Gastroesophageal sphincter (tissue), 4 donors: Measurements from ENCODE around the gene BPIFB4. TPM values are rescaled to one million over a fixed set of nuclear protein-coding genes. Genes with fewer than 3 reads are reported as not detected.

Source experiments
- ATAC-seq: fragments of 150-250 bp; one replicate; pipeline ENCODE4 v1.9.1; 2016; ENCODE audit warnings: mild to moderate bottlenecking, moderate library complexity
- H3K27ac ChIP-seq, 4 donors: fragments of 200-600 bp; sonication (generic) in 3 of 4; 1 replicate in 3 of 4; 2 replicates in 1 of 4; pipeline ENCODE4 v1.5.1; 2016 to 2019
- H3K27me3 ChIP-seq: fragments of 200-600 bp; sonication (generic); one replicate; pipeline ENCODE4 v1.5.1; 2019
- H3K36me3 ChIP-seq, 2 donors: fragments of 200-600 bp; sonication (generic); one replicate each; pipeline ENCODE4 v1.5.1; 2019; ENCODE audit warnings: control low read depth in 1 of 2
- H3K4me1 ChIP-seq, 3 donors: fragments of 200-600 bp; sonication (generic); 1 replicate in 2 of 3; 2 replicates in 1 of 3; pipeline ENCODE4 v1.5.1; 2016 to 2019; ENCODE audit warnings: control low read depth in 2 of 3
- H3K4me3 ChIP-seq, 2 donors: fragments of 200-600 bp; sonication (generic); one replicate each; pipeline ENCODE4 v1.5.1; 2019; ENCODE audit warnings: mild to moderate bottlenecking in 1 of 2, moderate library complexity in 1 of 2
- H3K9me3 ChIP-seq, 3 donors: fragments of 200-600 bp; sonication (generic); one replicate each; pipeline ENCODE4 v1.5.1; 2017 to 2019; ENCODE audit warnings: control low read depth in 2 of 3
- CTCF ChIP-seq, 4 experiments: fragments of 200-600 bp in 2 of 4; fragments of 450-650 bp in 2 of 4; sonication (generic) in 1 of 4; IDR thresholded peaks; one replicate each; pipeline ENCODE4 v1.5.1; 2017 to 2019; ENCODE audit warnings: antibody characterized with exemption in 4 of 4, mild to moderate bottlenecking in 2 of 4, moderate library complexity in 2 of 4
- EP300 ChIP-seq: sonication (generic); formaldehyde crosslinking; IDR thresholded peaks from one replicate; pipeline ENCODE4 v1.6.1; 2017; ENCODE audit warnings: antibody characterized with exemption, mild to moderate bottlenecking
- POLR2A ChIP-seq, 2 donors: fragments of 450-650 bp; IDR thresholded peaks; one replicate each; pipeline ENCODE4 v1.6.1; 2017; ENCODE audit warnings: antibody characterized with exemption in 2 of 2, mild to moderate bottlenecking in 2 of 2, moderate library complexity in 1 of 2
- POLR2AphosphoS5 ChIP-seq: sonication (generic); formaldehyde crosslinking; IDR thresholded peaks from one replicate; pipeline ENCODE4 v1.6.1; 2017; ENCODE audit warnings: antibody characterized with exemption
- whole genome bisulfite sequencing, 2 donors: methylation state at CpG; one replicate each; pipeline ENCODE4 v1.1.5; 2018; ENCODE audit warnings: low coverage in 1 of 2; 5-methylcytosine and 5-hydroxymethylcytosine counted together
- total RNA-seq, 4 donors: library from RNA; depleted of rRNA; stranded (reverse); fragments of >200 nt; gene quantifications; one replicate each; pipeline ENCODE4 v1.1.0, GENCODE V29; 2016

The BPIFB4 gene
- total RNA-seq, 4 donors from 2014 or later: not detected

- Histone ChIP-seq H3K4me1 (no peaks in the 10 kb centered on the region), H3K36me3 (no peaks in the 10 kb centered on the region), H3K27ac (no peak overlapping the region), H3K27me3 (peaks cover 49% of the 10 kb centered on the region), H3K4me3 (no peak overlapping the region), H3K9me3 (no peaks in the 10 kb centered on the region)
- no peak for TF ChIP-seq EP300
- no peak for TF ChIP-seq CTCF (IDR thresholded peaks at IDR 0.05)
- TF ChIP-seq POLR2AphosphoS5: no peak
- TF ChIP-seq POLR2A (IDR thresholded peaks at IDR 0.05): no peak
- no peak for ATAC-seq
- 38 to 54% methylated on average over 1 to 4 of the region's 6 CpGs for WGBS, 2 donors
Observed at GRCh38 chr20:33075281-33075680, 4.2 kb upstream of the BPIFB4 start.

GRCh38 chr20:33076662-33077372 is 2.6 kb upstream of the BPIFB4 start:
- no peaks in the 10 kb centered on the region for H3K4me1 ChIP-seq
- TF ChIP-seq CTCF (IDR thresholded peaks at IDR 0.05) (no peak), POLR2A (IDR thresholded peaks at IDR 0.05) (no peak), EP300 (no peak), POLR2AphosphoS5 (no peak)
- no peak overlapping the region for H3K4me3 ChIP-seq
- 57% methylated on average over 2 to 3 of the region's 6 CpGs for WGBS, 2 donors
- no peaks in the 10 kb centered on the region for H3K9me3 ChIP-seq
- ATAC-seq: no peak
- no peak overlapping the region for H3K27ac ChIP-seq
- peaks cover 36% of the 10 kb centered on the region for H3K27me3 ChIP-seq
- H3K36me3 ChIP-seq: no peaks in the 10 kb centered on the region

- ATAC-seq: no peak
- Histone ChIP-seq H3K27ac (no peak overlapping the region), H3K27me3 (peaks cover 37% of the 10 kb centered on the region), H3K36me3 (no peaks in the 10 kb centered on the region), H3K9me3 (no peaks in the 10 kb centered on the region), H3K4me1 (no peaks in the 10 kb centered on the region), H3K4me3 (no peak overlapping the region)
- WGBS, 2 donors: 85 to 87% methylated on average over 2 of the region's 7 CpGs
- no peak for TF ChIP-seq EP300
- no peak for TF ChIP-seq POLR2AphosphoS5
- TF ChIP-seq CTCF (IDR thresholded peaks at IDR 0.05): no peak
- TF ChIP-seq POLR2A (IDR thresholded peaks at IDR 0.05): no peak
Observed at GRCh38 chr20:33081411-33082154, 2.1 kb downstream of the BPIFB4 start.

- no peaks in the 10 kb centered on the region for H3K9me3 ChIP-seq
- TF ChIP-seq CTCF (IDR thresholded peaks at IDR 0.05): no peak
- no peak for TF ChIP-seq EP300
- no peak for TF ChIP-seq POLR2A (IDR thresholded peaks at IDR 0.05)
- TF ChIP-seq POLR2AphosphoS5: no peak
- no peak overlapping the region for H3K27ac ChIP-seq
- H3K27me3 ChIP-seq: peaks cover 27% of the 10 kb centered on the region
- no peaks in the 10 kb centered on the region for H3K4me1 ChIP-seq
- no peak for ATAC-seq
- H3K4me3 ChIP-seq: no peak overlapping the region
- 24 to 28% methylated on average over 2 of the region's 6 CpGs for WGBS, 2 donors
- no peaks in the 10 kb centered on the region for H3K36me3 ChIP-seq
Observed at GRCh38 chr20:33082546-33082945, 3.1 kb downstream of the BPIFB4 start.
